ENCODE results near the gene DUSP8. TPM values are rescaled to one million over a fixed set of nuclear protein-coding genes. Genes with fewer than 3 reads are reported as not detected.

DUSP8 gene
- total RNA-seq, 1 experiment from 2014 or later, result 5.1 TPM

- no peak for DNase-seq (ENCODE audit: low spot score)
These were observed 18.1 kb downstream of the DUSP8 start for GRCh38 chr11:1553808-1554594.

GRCh38 chr11:1549338-1550330 is 22.4 kb downstream of the DUSP8 start:
- no peak for DNase-seq (ENCODE audit: low spot score)

- peak; percentile 65 for DNase-seq (ENCODE audit: low spot score)
These were observed 23.6 kb downstream of the DUSP8 start for GRCh38 chr11:1548221-1549070.

- no peak for DNase-seq (ENCODE audit: low spot score)
These were observed 24.5 kb downstream of the DUSP8 start for GRCh38 chr11:1547467-1548098.

- DNase-seq (ENCODE audit: low spot score), result peak; percentile 40
These were observed 25.3 kb downstream of the DUSP8 start for GRCh38 chr11:1546536-1547466.

- DNase-seq (ENCODE audit: low spot score), result no peak
These were observed 26.0 kb downstream of the DUSP8 start for GRCh38 chr11:1546077-1546535.

- DNase-seq (ENCODE audit: low spot score), result no peak
These were observed 26.6 kb downstream of the DUSP8 start for GRCh38 chr11:1545432-1545831.

- DNase-seq (ENCODE audit: low spot score), result no peak
These were observed 27.5 kb downstream of the DUSP8 start for GRCh38 chr11:1544536-1544935.

- no peak for DNase-seq (ENCODE audit: low spot score)
These were observed 28.3 kb downstream of the DUSP8 start for GRCh38 chr11:1543606-1544263.

GRCh38 chr11:1542267-1542666 is 29.8 kb downstream of the DUSP8 start:
- no peak for DNase-seq (ENCODE audit: low spot score)

- no peak for DNase-seq (ENCODE audit: low spot score)
These were observed 30.4 kb downstream of the DUSP8 start for GRCh38 chr11:1541474-1542204.

DNA sequence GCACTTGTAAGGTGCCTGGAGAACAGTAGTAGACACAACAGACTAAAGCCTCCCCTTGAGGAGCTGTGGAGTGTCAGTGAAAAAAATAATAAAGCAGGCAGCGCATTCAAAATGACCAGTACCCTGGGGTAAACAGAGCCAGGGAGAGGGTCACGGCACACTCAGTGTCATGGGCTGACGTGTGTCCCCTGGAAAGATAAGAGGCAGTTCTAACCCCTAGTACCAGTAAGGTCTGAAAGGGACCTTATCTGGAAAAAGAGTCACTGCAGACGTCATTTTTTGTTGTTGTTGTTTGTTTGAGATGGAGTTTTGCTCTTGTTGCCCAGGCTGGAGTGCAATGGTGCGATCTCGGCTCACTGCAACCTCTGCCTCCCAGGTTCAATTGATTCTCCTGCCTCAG is 32.0 kb downstream of the DUSP8 start:
- no peak for DNase-seq (ENCODE audit: low spot score)

- DNase-seq (ENCODE audit: low spot score), result no peak
These were observed 33.9 kb downstream of the DUSP8 start for GRCh38 chr11:1538153-1538552.

DNA sequence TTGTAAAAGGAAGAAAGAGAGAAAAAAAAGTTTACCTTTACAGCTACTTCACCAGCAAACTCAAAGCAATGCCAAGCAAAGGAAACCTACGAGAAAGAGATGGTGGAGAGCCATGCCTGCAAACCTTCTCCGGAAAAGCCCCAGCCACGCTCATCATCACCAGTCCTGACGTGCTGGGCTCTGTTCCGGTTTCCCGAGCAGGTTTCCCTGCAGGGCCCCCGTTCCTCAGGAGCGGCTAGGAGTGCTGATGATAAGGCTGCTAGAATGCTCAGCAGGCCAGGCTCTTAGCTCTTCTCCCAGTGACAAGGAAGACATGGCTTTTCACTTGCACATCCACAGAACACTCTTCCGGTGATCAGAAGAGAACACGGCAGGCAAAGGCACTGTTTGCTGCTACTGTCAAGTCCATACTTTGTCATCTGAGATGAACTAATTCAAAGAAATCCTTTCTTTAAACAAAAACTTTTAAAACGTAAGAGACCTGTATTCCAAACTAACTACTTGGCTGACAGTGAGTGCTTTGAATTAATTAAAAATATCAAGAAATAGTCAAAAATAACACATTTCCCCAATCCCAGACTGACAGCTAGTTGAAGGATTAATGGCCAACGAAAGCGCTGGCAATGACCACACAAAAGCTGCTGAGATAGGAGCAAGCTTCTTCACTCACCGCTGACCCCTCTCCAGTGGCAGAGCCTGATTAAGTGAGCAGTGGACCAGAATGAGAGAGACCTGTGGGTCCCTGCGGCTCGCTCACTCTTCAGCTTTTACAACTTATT is 35.8 kb downstream of the DUSP8 start:
- no peak for DNase-seq (ENCODE audit: low spot score)

DNA sequence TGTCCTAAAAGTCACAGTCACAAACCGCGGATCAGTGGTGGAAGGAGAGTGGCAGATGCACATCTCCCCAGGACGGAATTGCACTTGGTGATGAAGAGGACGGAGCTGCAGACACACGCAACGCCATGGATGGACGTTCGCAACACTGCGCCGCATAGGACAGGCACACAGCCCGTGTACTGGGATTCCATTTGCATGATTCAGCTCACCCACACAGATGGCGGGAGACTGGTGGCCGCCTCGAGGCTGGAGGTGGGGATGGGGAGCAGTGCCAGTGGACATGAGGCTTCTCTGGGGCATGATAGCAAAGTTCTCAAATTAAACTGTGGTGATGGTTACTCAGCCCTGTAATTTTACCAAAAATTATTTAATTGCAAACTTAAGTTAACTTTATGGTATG is 37.4 kb downstream of the DUSP8 start:
- DNase-seq (ENCODE audit: low spot score), result peak; percentile 78

DNA sequence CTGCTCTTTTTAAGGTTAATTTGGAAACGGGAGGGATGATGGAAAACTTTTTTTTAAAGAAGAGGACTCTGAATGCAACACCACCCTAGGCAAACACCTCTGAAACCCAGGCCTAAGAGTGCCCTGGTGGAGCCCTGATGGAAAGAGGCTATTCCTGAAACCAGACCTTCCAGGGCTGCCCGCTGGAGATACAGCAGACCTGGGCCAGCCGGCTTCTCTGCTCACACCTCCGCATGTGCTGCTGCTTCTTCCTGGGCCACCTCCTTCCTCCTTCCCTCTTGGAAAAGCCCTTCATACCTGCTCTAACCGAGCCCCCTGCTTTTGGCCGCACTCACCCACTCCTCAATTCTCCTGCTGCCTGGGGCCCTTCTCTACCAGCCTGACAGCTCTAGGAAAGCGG is 37.9 kb downstream of the DUSP8 start:
- DNase-seq (ENCODE audit: low spot score), result no peak

DNA sequence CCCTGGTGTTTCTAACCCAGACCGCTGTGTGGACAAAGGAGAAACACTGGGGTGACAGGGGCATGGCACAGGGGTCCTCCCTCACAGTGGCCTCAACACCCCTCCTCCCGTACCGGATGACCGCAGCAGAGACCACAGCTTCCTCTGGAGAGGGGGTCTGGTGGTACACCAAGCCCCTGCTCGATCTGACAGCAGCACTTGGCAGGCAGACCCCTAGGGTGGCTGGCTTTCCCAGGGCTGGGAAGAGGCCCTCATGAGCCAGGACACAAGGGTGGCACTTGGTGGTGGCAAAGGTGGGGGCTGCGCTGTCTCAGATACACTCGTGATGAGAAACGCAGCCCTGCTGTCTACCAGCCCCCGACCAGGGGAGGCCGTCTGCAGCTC is 38.7 kb downstream of the DUSP8 start:
- no peak for DNase-seq (ENCODE audit: low spot score)
